Trophoblast cell (in vitro differentiated cells and primary cell): ENCODE measurements around the gene PLCB2.
A peak's percentile ranks its signal among the peaks of the same experiment; 100 is the strongest.

Source experiments
- DNase-seq, 2 donors: peaks; one replicate each; pipeline ENCODE4 v3.0.0-alpha.2; 2016
- H2AFZ ChIP-seq: 2 replicates; pipeline ENCODE4 v1.6.1; 2013; ENCODE audit warnings: low read length, moderate library complexity, mild to moderate bottlenecking; ENCODE audit not compliant: insufficient read depth, poor library complexity
- H2AK5ac ChIP-seq: 2 replicates; pipeline ENCODE4 v1.6.1; 2013; ENCODE audit warnings: mild to moderate bottlenecking, low read length
- H2BK120ac ChIP-seq: 2 replicates; pipeline ENCODE4 v1.6.1; 2013; ENCODE audit warnings: low read length, mild to moderate bottlenecking, moderate library complexity; ENCODE audit not compliant: insufficient read depth, poor library complexity
- H2BK12ac ChIP-seq: 2 replicates; pipeline ENCODE4 v1.6.1; 2013; ENCODE audit warnings: mild to moderate bottlenecking, low read length, moderate library complexity
- H2BK5ac ChIP-seq: 2 replicates; pipeline ENCODE4 v1.6.1; 2013; ENCODE audit warnings: low read length, low read depth, moderate library complexity, mild to moderate bottlenecking; ENCODE audit not compliant: poor library complexity
- H3K14ac ChIP-seq: 2 replicates; pipeline ENCODE4 v1.6.1; 2013; ENCODE audit warnings: mild to moderate bottlenecking, low read length
- H3K18ac ChIP-seq: 2 replicates; pipeline ENCODE4 v1.6.1; 2013; ENCODE audit warnings: mild to moderate bottlenecking, low read length
- H3K23ac ChIP-seq: 2 replicates; pipeline ENCODE4 v1.6.1; 2013; ENCODE audit warnings: low read length
- H3K27ac ChIP-seq: 2 replicates; pipeline ENCODE4 v1.5.1; 2013; ENCODE audit warnings: low read depth, mild to moderate bottlenecking, inconsistent platforms, low read length, moderate library complexity
- H3K27me3 ChIP-seq: 2 replicates; pipeline ENCODE4 v1.6.1; 2013; ENCODE audit warnings: inconsistent platforms, mild to moderate bottlenecking, low read length, moderate library complexity; ENCODE audit not compliant: insufficient read depth
- H3K36me3 ChIP-seq, 2 experiments: 1 replicate in 1 of 2; 2 replicates in 1 of 2; pipeline ENCODE4 v1.6.1; 2013; ENCODE audit warnings: low read length in 2 of 2, mild to moderate bottlenecking in 2 of 2, moderate library complexity in 1 of 2; ENCODE audit not compliant: insufficient read depth in 2 of 2, control insufficient read depth in 1 of 2
- H3K4ac ChIP-seq: 2 replicates; pipeline ENCODE4 v1.6.1; 2013; ENCODE audit warnings: low read depth, mild to moderate bottlenecking, low read length, moderate library complexity
- H3K4me1 ChIP-seq, 2 experiments: 1 replicate in 1 of 2; 2 replicates in 1 of 2; pipeline ENCODE4 v1.6.1; 2013; ENCODE audit warnings: low read length in 2 of 2, mild to moderate bottlenecking in 2 of 2, moderate library complexity in 1 of 2; ENCODE audit not compliant: insufficient read depth in 2 of 2, control insufficient read depth in 1 of 2
- H3K4me2 ChIP-seq: 2 replicates; pipeline ENCODE4 v1.6.1; 2013; ENCODE audit warnings: inconsistent platforms, mild to moderate bottlenecking, low read length, moderate library complexity
- H3K4me3 ChIP-seq: 2 replicates; pipeline ENCODE4 v1.5.1; 2013; ENCODE audit warnings: mild to moderate bottlenecking, low read depth, low read length, inconsistent platforms
- H3K79me1 ChIP-seq: one replicate; pipeline ENCODE4 v1.6.1; 2013; ENCODE audit warnings: low read length
- H3K79me2 ChIP-seq: 2 replicates; pipeline ENCODE4 v1.6.1; 2013; ENCODE audit warnings: low read length, mild to moderate bottlenecking; ENCODE audit not compliant: control insufficient read depth, insufficient read depth, poor library complexity
- H3K9ac ChIP-seq: 2 replicates; pipeline ENCODE4 v1.6.1; 2013; ENCODE audit warnings: mild to moderate bottlenecking, low read length
- H3K9me3 ChIP-seq: 2 replicates; pipeline ENCODE4 v1.6.1; 2013; ENCODE audit warnings: low read depth, mild to moderate bottlenecking, control low read depth, inconsistent platforms, low read length; ENCODE audit not compliant: insufficient read depth
- H4K12ac ChIP-seq: 2 replicates; pipeline ENCODE4 v1.6.1; 2013; ENCODE audit warnings: low read depth, mild to moderate bottlenecking, low read length, moderate library complexity
- H4K8ac ChIP-seq: 2 replicates; pipeline ENCODE4 v1.6.1; 2013; ENCODE audit warnings: low read depth, mild to moderate bottlenecking, low read length, moderate library complexity
- H4K91ac ChIP-seq: one replicate; pipeline ENCODE4 v1.6.1; 2013; ENCODE audit warnings: low read depth, mild to moderate bottlenecking, low read length, moderate library complexity
- WGBS: extraction: QIAGEN DNeasy Blood & Tissue Kit; methylation state at CpG from one replicate; pipeline ENCODE4 v1.1.7; 2013; ENCODE audit warnings: missing lambda C conversion rate; ENCODE audit not compliant: insufficient read length, insufficient coverage; ENCODE audit errors: extremely low coverage; 5-methylcytosine and 5-hydroxymethylcytosine counted together

Gene PLCB2

GRCh38 chr15:40334941-40335795 lies 27.4 kb upstream of the PLCB2 start:
- peaks cover 3% of the 10 kb centered on the region for H3K79me2 ChIP-seq
- H3K14ac ChIP-seq: peak overlapping the region; percentile 55
- H3K9me3 ChIP-seq: no peaks in the 10 kb centered on the region
- H3K27me3 ChIP-seq: no peaks in the 10 kb centered on the region
- H3K4me3 ChIP-seq: no peak overlapping the region
- peak overlapping the region; percentile 8 for H4K8ac ChIP-seq
- H2BK5ac ChIP-seq: peak overlapping the region; percentile 23
- peak overlapping the region; percentile 74 for H2BK120ac ChIP-seq
- peak overlapping the region; percentile 37 for H2BK12ac ChIP-seq
- H3K4me1 ChIP-seq: peaks cover 41 to 48% of the 10 kb centered on the region in 2 experiments
- no peak overlapping the region for H4K12ac ChIP-seq
- H4K91ac ChIP-seq: peak overlapping the region; percentile 78
- H3K4ac ChIP-seq: no peak overlapping the region
- H2AFZ ChIP-seq: no peak overlapping the region
- H3K9ac ChIP-seq: no peak overlapping the region
- H3K18ac ChIP-seq: peak overlapping the region; percentile 20
- H2AK5ac ChIP-seq: peak overlapping the region; percentile 85
- no peak overlapping the region for H3K23ac ChIP-seq
- no CpG with 5 or more reads among the region's 26 CpGs for WGBS
- H3K4me2 ChIP-seq: no peak overlapping the region
- H3K36me3 ChIP-seq: peaks cover 0 to 6% of the 10 kb centered on the region in 2 experiments
- peak overlapping the region; percentile 77 for H3K27ac ChIP-seq
- peaks cover 33% of the 10 kb centered on the region for H3K79me1 ChIP-seq
- peak in 1 of 2 donors; percentile 34 for DNase-seq

GRCh38 chr15:40334541-40334940 lies 26.8 kb upstream of the PLCB2 start:
- no peaks in the 10 kb centered on the region for H3K9me3 ChIP-seq
- no peak overlapping the region for H2AFZ ChIP-seq
- peak overlapping the region; percentile 13 for H3K18ac ChIP-seq
- DNase-seq: no peak
- H3K79me2 ChIP-seq: peaks cover 3% of the 10 kb centered on the region
- H2BK12ac ChIP-seq: peak overlapping the region; percentile 37
- peaks cover 42 to 53% of the 10 kb centered on the region in 2 experiments for H3K4me1 ChIP-seq
- peaks cover 0 to 6% of the 10 kb centered on the region in 2 experiments for H3K36me3 ChIP-seq
- no peak overlapping the region for H3K9ac ChIP-seq
- peak overlapping the region; percentile 57 for H2BK120ac ChIP-seq
- H3K4me2 ChIP-seq: no peak overlapping the region
- peak overlapping the region; percentile 8 for H4K8ac ChIP-seq
- no peaks in the 10 kb centered on the region for H3K27me3 ChIP-seq
- H3K79me1 ChIP-seq: peaks cover 34% of the 10 kb centered on the region
- no peak overlapping the region for H3K4ac ChIP-seq
- H4K12ac ChIP-seq: no peak overlapping the region
- peak overlapping the region; percentile 77 for H3K27ac ChIP-seq
- H2AK5ac ChIP-seq: peak overlapping the region; percentile 25
- no CpG with 5 or more reads among the region's 3 CpGs for WGBS
- H3K23ac ChIP-seq: no peak overlapping the region
- H3K14ac ChIP-seq: peak overlapping the region; percentile 41
- peak overlapping the region; percentile 32 for H2BK5ac ChIP-seq
- H3K4me3 ChIP-seq: no peak overlapping the region
- H4K91ac ChIP-seq: peak overlapping the region; percentile 74

- Histone ChIP-seq H2AK5ac (peak overlapping the region; percentile 59), H3K4me1 (peaks cover 45 to 56% of the 10 kb centered on the region in 2 experiments), H3K4me3 (no peak overlapping the region), H3K36me3 (peaks cover 0 to 6% of the 10 kb centered on the region in 2 experiments), H2BK5ac (peak overlapping the region; percentile 55), H3K79me2 (peaks cover 3% of the 10 kb centered on the region), H2AFZ (peak overlapping the region; percentile 13), H3K14ac (peak overlapping the region; percentile 74), H3K23ac (no peak overlapping the region), H4K12ac (peak overlapping the region; percentile 20), H2BK120ac (peak overlapping the region; percentile 70), H3K27me3 (no peaks in the 10 kb centered on the region), H3K18ac (peak overlapping the region; percentile 22), H4K91ac (peak overlapping the region; percentile 74), H3K9me3 (no peaks in the 10 kb centered on the region), H2BK12ac (peak overlapping the region; percentile 79), H3K27ac (peak overlapping the region; percentile 77), H3K9ac (no peak overlapping the region), H3K4ac (peak overlapping the region; percentile 42), H3K79me1 (peaks cover 36% of the 10 kb centered on the region), H4K8ac (peak overlapping the region; percentile 37), H3K4me2 (no peak overlapping the region)
- WGBS: no CpG with 5 or more reads among the region's 12 CpGs
- DNase-seq: peak in 1 of 2 donors; percentile 24
Observed at GRCh38 chr15:40333922-40334492, 26.3 kb upstream of the PLCB2 start.

GRCh38 chr15:40332113-40332781 lies 24.5 kb upstream of the PLCB2 start:
- peaks cover 0 to 6% of the 10 kb centered on the region in 2 experiments for H3K36me3 ChIP-seq

More at GRCh38 chr15:40332113-40332781, 24.5 kb upstream of the PLCB2 start:
- H2BK120ac ChIP-seq: no peak overlapping the region
- no peak overlapping the region for H3K18ac ChIP-seq
- H4K12ac ChIP-seq: no peak overlapping the region
- peaks cover 3% of the 10 kb centered on the region for H3K79me2 ChIP-seq
- H3K9ac ChIP-seq: no peak overlapping the region
- H3K27me3 ChIP-seq: no peaks in the 10 kb centered on the region
- DNase-seq: no peak
- H3K4me1 ChIP-seq: peaks cover 53 to 65% of the 10 kb centered on the region in 2 experiments
- H3K4me3 ChIP-seq: no peak overlapping the region
- H2AK5ac ChIP-seq: no peak overlapping the region
- H2BK12ac ChIP-seq: no peak overlapping the region
- no peak overlapping the region for H4K91ac ChIP-seq
- no peak overlapping the region for H3K23ac ChIP-seq
- no CpG with 5 or more reads among the region's 8 CpGs for WGBS
- no peak overlapping the region for H2BK5ac ChIP-seq
- H3K14ac ChIP-seq: no peak overlapping the region
- H4K8ac ChIP-seq: no peak overlapping the region
- H3K27ac ChIP-seq: no peak overlapping the region
- no peak overlapping the region for H3K4ac ChIP-seq
- H3K79me1 ChIP-seq: peaks cover 47% of the 10 kb centered on the region
- H3K4me2 ChIP-seq: no peak overlapping the region
- no peak overlapping the region for H2AFZ ChIP-seq
- H3K9me3 ChIP-seq: no peaks in the 10 kb centered on the region
